Stimulated activated CD4-positive, alpha-beta T cell treated with anti-CD3 and anti-CD28 coated beads, Interleukin-12 subunit alpha, Interleukin-12 subunit beta, amount 100 ng/mL, for 4 hours (primary cell): ENCODE measurements around the gene RGS12.

Experiments used
- DNase-seq: peaks from one replicate; pipeline ENCODE4 v3.0.0-alpha.2; 2020

Gene RGS12

DNA sequence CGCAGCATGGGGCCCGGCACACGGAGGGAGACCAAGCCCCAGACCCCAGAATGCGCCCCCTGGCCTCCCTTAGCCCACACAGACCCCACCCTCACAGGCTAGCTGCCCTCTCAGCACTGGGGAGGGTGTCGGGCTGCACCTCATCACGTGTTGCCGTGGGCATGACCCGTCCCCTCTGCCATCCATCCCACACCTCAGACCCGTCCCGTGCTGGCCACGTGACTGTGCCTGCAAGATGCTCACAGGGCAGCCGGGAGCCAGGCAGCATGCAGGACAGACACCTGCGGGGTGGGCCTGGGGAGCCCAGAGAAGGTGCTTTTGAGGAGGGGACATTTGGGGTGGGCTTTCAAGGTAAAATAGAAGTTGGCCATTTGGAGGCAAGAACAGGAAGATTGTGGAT lies 39.0 kb upstream of the RGS12 start:
- DNase-seq = no peak

DNA sequence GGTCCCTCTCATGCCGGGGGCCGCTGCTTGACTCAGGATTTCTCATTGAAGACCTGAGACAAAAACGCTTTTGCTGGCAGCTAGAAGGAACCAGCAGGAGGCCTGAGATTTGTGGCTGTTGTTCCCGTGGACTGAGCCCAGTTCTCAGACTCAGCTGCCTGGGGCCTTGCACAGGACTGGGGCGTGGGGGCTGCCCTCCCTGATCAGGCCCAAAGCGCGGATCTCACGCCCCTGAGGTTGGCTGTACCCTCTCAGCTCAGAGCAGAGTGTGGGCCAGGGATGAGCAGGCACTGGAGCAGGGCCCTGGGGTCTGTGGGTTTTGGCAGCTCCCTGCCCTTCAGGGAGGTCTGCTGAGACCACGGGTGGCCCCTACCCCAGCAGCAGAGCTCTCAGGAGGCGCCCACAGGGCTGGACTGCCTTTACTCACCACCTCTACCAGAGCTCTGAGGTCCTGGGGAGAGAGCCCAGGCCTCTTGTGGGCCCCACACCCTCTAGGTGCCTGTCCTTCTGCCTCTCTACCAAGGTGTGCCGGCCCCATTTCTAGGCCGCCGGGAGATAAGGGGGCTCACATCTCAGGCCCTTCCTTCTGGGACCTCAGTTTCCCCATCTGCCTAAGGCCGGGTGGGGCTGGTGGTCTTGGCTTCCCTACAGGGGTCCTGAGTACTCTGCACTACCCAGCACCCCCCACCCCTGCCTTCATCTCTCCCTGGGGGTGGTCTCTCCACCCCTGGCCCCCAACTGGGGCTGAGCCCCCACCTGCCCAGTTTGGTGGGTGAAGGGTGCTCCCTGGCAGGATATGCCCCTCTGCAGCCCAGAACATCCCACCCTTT lies 38.3 kb upstream of the RGS12 start:
- no peak for DNase-seq

DNA sequence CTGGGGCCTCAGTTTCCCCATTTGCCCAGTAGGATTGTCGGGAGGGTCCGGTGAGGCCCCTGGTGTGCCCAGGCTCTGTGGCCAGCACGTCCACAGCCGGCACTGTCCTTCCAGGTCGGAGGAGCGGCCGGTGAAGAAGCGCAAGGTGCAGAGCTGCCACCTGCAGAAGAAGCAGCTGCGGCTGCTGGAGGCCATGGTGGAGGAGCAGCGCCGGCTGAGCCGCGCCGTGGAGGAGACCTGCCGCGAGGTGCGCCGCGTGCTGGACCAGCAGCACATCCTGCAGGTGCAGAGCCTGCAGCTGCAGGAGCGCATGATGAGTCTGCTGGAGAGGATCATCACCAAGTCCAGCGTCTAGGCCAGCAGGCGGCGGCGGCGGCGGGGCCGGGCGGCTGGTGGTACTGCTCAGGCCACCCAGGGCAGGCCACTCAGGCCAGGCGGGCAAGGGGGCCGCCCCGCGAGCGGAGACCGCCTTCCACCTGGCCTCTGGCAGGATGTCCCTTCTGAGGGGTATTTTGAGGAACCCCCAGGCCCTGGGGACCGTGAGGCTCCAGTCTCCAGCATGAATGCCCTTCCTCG lies 37.1 kb upstream of the RGS12 start:
- no peak for DNase-seq

DNA sequence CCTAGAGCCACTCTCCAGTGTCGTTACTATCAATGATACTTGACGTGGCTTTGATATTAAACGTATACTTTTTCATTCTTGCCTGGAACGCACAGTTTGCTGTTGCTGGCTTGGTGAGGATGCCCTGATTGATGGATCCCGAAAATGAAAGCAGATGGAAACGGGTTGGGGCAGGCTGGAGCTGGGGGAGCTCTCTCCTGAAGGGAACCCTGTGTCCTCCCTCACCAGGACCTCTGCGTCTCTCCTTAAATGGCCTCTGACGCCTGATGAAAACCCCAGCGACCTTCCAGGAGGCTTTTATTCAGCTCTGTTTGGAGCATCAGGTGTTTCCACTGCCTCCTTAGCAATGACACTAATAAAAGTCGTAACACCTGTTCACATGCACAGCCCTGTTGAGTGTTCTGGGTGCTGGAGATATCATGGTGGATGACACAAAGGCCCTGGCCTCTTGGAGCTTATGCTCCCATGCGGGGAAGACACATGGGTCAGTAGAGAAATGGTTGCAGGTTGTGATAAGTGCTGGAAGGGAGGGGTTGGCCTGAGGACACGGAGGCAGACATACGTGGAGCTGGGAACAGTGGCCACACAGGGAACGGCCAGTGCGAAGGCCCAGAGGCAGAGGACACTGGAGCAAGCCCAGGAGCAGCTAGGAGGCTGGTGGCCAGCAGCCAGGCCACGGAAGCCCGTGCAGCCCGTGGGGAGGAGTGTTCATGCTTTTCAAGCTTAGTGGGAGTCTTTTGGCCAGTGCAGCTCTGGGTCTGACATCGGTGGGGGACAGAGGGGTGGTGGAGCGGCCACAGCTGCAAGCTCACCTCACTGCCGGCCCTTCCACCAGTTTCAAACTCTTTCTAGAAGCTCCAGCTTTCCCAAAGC lies 36.4 kb upstream of the RGS12 start:
- DNase-seq = no peak

DNA sequence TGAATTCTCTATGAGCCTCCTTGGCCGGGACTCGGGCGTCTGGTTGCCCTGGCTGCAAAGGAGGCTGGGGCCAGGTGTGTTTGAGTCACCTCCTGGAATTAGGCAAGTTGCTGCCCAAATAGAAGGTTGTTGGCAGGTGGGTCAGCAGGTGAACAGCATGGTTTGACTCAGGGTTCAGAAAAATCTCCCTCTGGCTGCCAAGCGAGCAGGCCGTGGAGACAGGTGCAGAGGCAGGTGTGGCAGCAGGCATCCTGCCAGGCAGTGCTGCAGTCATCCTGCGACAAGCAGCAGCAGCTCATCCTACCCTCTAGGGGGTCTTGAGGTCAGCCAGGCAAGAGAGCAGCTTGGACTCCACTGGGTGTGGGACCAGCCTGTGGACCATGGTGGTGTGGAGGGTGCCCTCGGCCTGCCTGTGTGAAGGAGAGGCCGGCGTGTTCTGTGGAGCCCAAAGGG lies 35.7 kb upstream of the RGS12 start:
- no peak for DNase-seq

DNA sequence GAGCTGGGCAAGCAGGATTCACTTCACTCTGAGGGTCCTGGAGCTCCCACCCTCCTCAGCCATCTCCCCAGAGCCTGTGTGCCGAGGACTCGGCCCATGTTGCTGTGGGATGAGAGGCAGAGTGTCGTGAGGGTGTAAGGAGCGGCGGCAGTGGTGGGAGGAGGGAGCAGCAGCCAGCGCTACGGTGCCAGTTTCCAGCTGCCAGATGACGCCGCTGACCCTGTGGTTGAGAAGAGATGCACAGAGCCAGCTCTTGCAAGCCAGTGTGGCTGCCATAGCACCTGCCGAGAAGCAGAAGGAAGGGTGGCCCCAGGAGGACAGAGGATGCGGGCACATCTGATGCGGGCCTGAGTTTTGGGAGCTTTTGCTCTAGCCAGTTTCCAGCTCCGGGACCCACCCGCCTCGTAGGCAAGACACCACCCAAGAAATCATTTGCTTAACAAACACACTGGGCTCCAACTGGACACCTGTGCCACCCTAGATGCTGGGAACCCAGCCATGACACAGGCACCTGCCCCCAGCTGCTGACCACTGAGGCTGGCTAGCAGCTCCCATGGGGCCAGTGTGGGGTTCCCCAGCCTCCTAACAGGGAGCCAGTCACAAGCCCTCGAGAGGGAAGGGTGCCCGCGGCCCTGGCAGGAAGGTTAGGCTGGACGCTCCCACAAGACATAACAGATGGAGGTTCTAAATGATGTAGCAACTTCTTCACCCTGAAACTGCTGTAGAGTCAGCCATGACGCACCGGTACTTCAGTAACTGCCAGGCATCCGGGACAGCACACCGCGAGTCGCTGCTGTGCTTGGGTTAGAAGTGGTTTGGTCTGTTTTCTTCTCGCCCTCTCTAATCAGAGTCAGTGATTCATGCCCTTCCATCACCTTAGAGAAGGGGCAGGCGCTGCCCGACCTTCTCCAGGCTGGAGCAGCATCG lies 35.0 kb upstream of the RGS12 start:
- DNase-seq = no peak

DNA sequence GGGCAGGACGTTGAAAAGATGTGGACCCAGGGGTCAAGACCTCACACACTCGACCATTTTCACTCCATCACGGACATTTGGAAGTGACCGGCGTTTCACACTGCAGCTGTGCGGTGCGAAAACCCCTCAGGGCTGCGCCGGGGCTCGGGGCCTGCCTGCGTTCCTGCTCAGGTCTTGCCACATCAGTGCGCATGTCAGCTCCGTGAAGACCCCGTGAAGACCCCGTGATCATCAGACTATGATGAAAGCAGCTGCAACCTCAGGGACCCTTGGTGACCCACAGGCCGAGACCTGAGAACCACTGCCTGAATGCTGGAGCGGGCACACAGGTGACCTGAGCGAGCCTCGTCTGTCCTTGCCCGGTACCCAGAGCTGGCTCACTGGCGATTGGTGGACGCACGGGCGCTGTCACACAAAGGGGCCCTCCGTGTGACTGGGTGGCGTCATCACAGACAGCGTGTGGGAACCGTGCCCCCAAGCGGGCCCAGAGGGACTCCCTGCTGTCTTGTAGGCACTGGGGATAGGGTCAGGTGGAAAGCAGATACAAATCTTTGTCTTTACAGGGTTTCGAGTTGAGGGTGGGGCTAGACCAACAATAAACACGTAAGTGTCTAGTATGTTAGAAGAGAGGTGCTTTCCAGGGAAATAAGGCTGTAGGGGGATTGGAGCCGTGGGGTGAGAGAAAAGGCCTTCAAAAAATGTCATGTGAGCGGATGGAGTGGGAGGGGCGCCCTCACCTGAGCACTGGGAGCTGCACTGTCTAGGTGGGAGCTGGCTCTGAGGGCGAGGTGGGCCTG lies 31.2 kb upstream of the RGS12 start:
- DNase-seq = no peak

DNA sequence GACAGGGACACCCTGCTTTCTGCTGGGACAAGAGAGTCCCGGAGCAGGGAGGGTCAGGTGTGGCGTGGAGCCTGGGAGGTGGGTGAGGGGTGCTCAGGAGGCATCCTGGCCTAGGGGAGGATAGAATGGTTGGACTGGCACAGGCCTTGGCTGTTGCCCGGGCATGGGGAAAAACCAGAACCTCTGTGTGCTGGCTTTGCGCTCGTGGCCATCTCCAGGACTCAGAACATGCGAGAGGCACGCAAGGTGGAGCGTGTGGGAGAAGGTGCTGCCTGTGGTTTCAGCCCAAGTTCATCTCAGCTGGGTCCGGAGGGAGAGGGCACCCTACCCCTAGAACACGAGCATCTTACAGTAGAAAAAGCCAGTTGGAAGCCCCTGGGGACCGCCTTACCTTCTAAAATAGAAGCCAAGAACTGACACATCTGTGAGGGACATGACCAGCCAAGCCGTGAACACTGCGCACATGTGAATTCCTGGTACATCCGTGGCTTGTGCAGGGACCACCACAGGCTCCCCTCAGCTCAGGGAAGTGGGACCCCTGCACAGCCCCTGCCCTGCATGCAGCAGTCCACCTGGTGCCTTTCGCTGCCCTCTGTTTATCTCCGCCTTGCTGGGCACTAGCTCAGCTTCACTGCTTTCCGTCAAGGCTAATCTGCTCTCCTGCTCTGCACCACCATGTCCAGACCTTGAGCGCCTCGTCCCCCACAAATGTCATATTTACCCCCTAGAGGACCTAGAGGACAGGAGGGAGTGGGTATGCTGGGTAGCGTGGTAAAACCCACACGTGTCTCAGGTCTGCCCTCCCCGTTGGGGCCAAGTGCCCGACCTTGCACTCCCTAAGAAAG lies 30.4 kb upstream of the RGS12 start:
- no peak for DNase-seq

DNA sequence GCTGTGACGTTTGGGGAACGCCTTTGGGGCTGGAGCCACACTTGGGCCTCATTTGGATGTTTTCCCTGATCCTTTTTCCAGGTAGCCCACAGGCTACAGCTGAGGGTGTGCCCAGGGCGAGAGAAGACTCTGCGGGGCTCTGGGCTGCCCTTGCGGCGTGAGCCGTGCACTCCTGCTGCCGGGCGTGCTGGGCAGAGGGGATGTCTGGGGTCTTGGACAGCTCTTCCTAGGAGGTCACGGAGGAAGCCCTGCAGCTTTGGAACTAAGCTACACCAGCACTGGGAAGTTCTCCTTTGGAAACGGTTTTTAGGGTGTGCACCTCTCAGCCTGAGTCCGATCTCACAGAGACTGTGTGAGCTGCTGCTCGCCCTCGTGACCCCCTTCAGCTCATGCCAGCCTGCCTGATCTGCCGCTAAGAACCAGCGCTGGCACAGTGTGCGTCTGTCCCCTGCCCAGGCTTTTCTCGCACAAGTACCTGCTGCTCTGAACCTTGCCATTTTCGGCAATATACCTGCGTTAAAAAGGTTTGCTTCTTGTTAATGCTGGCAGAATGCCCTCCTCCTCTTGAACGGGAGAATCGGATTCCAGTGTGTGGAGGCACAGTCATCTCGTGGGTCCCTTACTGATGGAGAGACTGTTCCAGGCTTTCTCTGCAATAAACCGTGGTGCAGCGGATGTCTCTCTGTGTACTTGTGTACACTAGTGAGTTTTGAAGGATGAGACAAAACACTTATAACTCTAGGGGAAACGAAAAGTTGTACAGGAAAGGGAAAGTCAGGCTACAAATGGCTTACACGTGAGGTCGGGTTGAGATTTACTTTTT lies 29.6 kb upstream of the RGS12 start:
- no peak for DNase-seq

DNA sequence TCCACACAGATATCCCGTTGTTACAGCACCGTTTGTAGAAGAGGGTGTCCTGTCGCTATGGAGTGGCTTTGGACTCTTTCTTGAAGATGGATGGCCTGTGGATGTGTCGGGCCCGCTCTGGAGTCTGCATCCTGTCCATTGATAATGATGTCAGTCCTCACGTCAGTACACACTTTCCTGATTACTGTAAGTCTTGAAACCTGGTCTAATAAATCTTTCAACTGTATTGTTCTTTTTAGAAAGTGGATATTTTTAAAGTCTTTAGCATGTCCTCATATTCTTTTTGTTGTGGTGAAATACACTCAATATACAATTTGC lies 29.0 kb upstream of the RGS12 start:
- DNase-seq = no peak

DNA sequence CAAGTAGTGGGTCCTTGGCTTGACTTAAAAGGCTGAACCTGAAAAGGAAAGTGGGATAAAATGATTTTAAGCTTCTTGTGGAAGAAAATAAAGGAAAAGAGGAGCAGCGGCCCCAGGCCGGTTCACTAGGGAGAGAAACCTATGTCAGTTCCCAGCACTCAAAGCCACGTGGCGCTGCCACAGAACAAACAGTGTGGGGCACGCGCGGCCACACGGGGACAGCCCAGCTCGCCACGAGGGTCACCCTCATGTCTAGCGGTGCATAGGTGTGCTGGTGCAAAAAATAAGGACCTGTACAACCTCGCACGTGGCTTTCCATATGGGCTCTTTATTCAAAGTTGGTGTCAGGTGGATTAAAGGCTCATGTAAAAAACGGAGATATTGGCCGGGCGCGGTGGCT lies 26.7 kb upstream of the RGS12 start:
- DNase-seq = no peak

DNA sequence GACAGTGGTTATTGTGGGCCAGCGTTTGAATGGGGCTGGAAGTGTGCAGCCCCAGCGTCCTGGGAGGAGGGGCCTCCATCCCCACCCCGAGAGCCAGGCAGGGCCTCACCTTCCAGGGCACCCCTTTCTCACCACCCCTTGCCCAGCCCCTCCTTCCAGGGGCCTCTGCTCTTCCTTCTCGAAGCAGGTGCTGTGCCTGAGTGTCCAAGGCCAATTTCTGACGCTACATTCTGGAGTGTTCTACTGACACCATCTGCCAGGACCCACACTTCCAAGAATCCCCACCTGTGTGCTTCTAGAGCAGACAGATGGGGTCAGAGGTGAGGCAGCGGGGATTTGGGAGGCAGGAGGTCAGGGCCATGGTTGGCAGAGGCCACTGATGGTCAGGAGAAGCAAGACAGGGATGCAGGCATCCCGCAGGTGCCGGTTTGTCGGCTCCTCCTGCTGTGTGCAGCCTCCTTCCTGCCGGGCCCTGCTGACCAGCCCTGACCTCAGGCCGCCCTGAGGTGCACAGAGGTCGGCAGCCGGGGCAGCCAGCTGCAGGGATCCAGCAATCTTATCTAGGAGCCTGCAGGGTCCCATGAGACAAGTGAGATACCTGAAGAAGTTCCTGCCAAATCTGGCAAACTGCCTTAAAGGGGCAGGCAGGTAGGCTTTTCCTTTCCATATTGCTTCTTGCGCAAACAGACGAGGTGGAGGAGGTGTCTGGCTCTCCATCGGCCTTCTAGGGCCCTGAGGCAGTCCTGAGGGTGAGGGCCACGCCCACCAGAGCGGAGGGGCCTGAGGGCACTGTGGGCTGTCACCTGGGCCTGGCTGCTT lies 25.0 kb upstream of the RGS12 start:
- DNase-seq = no peak

DNA sequence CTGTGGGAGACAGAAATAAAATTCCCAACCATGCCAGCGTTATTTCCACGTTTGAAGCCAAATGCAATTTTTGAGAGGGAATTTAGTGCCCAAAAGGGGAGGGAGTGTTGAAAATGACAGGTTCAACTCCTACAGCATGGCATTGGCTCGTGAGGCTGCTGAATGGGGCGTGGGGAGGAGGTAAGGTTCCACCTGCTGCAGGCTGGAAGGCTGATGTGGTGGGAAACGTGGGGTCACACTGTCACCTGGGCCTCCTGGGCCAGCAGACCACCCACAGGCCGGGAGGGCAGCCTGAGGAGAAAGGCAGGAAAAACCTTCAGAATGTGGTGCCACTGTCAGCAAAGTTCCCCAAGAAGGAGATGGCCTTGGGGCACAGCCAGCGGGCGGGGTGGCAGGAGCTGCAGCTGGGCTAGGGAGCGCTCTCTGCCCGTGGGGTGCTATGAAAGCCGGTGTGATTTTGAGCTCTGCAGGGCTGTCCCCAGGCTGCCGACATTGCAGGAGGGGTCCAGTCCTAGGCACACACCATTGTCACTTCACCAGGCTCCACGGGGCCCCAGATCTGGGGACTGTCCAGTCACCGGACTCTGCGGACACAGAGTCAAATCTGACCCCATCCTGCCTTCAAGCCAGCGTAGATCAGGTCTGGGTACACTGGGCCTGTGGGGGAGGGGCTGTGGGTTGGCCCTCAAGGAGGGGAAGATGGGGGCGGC lies 24.3 kb upstream of the RGS12 start:
- no peak for DNase-seq

DNA sequence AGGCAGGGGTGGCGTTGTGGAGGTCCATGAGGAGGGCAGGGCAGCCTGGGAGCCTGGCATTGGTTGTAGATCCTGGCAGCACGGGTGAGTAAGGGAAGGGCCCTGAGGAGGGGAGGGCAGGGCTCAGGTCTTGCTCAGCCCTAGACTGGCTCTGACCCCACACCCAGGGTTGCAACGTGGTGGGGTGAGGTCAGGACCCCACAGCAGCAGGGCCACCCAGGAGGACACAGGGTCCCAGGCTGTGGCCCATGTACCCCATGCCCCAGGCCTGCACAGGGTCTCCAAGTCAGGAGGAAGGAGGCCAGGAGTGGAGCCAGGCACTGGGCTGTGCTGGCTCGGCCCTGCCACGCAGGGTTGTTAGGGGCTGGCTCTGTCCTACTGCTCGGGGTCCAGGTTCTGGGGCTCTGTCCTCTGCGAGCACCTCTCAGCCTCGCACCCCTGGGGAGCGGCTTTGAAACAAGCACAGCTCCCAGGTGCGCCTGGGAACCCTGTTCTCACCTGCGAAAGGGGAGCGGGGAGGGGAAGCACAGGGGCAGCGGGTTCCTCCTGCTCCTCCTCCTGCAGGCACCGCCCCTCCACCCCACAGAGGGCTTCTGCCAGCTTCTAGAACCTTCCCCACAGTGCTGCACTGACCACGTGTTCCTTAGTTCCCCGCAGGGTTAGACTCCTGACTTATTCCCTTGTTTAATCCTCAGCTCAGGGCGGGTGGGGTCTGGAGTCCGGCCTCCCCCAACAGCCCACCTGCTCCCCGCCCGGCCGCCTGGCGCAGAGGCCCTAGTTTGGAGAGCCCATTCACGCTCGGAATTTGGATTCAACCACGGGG lies 23.5 kb upstream of the RGS12 start:
- DNase-seq = no peak

DNA sequence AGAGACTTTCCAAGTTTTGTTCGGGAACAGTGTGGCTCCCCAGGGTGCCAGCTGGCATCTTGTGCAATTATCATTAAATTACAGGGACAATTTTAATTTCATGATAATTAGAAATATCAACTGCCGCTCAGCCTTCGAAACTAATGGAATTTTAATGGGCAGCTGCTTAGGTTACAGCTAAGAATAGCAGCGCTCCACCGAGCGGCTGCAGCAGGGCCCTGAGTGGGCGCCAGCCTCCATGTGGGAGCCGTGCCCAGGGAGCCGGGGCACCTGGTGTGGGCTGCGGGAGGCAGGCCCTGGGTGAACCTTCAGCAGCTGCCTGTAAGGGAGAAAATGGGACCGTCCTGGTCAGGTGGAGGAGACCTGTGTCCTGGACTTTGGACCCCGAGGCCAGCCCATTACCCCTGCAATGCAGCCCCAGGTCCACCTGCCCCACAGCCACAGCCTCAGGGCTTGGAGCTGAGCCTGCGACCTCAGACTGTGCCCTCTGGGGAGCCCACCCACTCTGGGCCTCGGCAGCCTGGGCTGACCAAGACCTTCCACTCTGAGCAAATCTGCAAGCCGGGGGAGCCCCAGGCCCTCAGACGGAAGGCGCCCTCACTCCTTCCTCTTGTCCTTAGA lies 22.7 kb upstream of the RGS12 start:
- DNase-seq = no peak

DNA sequence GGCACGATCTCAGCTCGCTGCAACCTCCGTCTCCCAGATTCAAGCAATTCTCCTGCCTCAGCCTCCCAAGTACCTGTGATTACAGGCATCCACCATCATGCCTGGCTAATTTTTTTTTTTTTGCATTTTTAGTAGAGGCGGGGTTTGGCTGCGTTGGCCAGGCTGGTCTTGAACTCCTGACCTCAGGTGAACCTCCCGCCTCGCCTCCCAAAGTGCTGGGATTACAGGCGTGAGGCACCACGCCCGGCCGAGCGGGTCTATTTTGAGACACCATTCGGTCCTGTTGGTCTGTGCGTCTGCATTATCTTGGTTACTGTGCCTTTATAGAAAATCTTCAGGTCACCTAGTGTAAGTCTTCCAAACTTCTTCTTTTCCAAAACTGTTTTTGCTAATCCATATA lies 21.7 kb upstream of the RGS12 start:
- DNase-seq = no peak

DNA sequence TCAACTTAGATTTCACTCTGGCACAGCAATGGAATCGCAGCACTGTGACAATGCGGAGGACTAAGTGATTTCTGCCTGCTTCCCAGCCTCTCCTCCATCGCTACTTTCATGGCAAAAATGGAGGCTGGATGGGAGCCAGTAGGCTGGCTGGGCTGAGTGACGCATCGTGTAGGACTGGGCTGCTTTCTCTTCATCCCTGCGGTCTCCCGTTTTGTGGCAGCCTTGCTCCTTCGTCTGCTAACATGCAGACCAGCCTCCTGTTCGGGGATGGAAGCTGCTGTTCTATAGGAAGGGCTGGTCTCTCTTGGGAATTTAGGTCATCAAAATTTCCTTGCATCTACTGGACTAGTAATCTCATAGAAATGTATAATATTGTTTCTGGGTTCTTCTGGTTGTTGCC lies 15.8 kb upstream of the RGS12 start:
- no peak for DNase-seq
